PFSK-1 (cell line): ENCODE data around the gene ANKS1A.

ENCODE experiments used
- FOXP2 ChIP-seq: optimal IDR thresholded peaks from 2 replicates; pipeline ENCODE3; 2011; ENCODE audit warnings: borderline replicate concordance, control low read depth, inconsistent platforms; ENCODE audit not compliant: insufficient read depth; ENCODE audit errors: extremely low read length, extremely low read depth
- POLR2AphosphoS5 ChIP-seq: IDR thresholded peaks from 2 replicates; pipeline ENCODE4 v1.6.1; 2012; ENCODE audit warnings: low read depth, mild to moderate bottlenecking, control low read depth, low read length, moderate library complexity
- SIN3A ChIP-seq: IDR thresholded peaks from 2 replicates; pipeline ENCODE4 v1.6.1; 2012; ENCODE audit warnings: mild to moderate bottlenecking, low read length, moderate library complexity, borderline replicate concordance; ENCODE audit not compliant: insufficient read depth
- TAF1 ChIP-seq: IDR thresholded peaks from 2 replicates; pipeline ENCODE4 v1.6.1; 2012; ENCODE audit warnings: low read length, control low read depth, borderline replicate concordance; ENCODE audit not compliant: insufficient read depth
- TF ChIP-seq, protein P1 (sequence below), 2 experiments: IDR thresholded peaks; 2 replicates each; pipeline versions ENCODE4 v1.6.1 to v1.8.0; 2011 to 2012; ENCODE audit warnings: low read depth in 2 of 2, low read length in 2 of 2, control low read depth in 1 of 2, inconsistent platforms in 1 of 2, mild to moderate bottlenecking in 1 of 2, moderate library complexity in 1 of 2; ENCODE audit not compliant: insufficient read depth in 1 of 2

The ANKS1A gene

DNA sequence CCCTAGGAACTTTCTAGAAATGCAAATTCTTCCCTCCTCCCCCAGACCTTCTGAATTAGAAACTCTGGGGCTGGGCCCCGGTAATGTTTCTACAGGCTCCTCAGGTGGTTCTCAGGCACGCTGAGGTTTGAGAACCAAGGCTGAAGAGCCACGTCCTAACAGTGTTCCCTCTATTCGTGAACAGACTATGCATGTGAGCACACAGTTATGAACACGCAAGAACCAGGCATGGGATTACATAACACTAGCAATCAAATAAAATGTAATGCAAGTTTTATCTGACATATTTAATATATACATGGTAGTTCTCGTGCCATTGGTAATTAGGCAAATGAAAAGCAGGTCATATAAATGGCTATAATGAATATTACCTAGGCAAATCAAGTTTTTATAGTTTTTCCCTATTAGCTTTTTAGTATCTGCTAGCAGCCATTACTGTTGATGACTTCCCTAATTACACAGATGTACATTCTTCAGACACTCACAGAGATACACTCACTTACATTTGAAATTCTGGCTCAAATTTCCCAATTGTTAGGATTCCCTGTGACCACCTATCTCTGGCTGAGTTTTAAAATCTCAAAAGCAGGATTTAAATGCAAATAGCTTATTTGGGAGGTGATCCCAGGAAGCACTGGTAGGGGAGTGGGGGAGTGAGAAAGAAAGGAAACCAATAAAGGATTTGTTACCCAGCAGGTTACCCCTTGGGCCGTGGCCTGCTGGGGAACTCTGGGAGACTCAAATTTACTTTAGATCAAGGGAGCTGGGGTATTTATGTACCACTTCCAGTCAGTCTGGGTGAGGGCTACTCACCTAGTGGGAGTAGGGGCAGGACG lies 148.0 kb downstream of the ANKS1A start:
- TF ChIP-seq SIN3A (no peak), FOXP2 (no peak), POLR2AphosphoS5 (no peak), TAF1 (no peak)
- TF ChIP-seq, protein P1, sequence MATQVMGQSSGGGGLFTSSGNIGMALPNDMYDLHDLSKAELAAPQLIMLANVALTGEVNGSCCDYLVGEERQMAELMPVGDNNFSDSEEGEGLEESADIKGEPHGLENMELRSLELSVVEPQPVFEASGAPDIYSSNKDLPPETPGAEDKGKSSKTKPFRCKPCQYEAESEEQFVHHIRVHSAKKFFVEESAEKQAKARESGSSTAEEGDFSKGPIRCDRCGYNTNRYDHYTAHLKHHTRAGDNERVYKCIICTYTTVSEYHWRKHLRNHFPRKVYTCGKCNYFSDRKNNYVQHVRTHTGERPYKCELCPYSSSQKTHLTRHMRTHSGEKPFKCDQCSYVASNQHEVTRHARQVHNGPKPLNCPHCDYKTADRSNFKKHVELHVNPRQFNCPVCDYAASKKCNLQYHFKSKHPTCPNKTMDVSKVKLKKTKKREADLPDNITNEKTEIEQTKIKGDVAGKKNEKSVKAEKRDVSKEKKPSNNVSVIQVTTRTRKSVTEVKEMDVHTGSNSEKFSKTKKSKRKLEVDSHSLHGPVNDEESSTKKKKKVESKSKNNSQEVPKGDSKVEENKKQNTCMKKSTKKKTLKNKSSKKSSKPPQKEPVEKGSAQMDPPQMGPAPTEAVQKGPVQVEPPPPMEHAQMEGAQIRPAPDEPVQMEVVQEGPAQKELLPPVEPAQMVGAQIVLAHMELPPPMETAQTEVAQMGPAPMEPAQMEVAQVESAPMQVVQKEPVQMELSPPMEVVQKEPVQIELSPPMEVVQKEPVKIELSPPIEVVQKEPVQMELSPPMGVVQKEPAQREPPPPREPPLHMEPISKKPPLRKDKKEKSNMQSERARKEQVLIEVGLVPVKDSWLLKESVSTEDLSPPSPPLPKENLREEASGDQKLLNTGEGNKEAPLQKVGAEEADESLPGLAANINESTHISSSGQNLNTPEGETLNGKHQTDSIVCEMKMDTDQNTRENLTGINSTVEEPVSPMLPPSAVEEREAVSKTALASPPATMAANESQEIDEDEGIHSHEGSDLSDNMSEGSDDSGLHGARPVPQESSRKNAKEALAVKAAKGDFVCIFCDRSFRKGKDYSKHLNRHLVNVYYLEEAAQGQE (IDR thresholded peaks at IDR 0.05; ENCODE audit: insufficient read depth in 1 of 2, low read depth in 2 of 2, low read length in 2 of 2): no peak

DNA sequence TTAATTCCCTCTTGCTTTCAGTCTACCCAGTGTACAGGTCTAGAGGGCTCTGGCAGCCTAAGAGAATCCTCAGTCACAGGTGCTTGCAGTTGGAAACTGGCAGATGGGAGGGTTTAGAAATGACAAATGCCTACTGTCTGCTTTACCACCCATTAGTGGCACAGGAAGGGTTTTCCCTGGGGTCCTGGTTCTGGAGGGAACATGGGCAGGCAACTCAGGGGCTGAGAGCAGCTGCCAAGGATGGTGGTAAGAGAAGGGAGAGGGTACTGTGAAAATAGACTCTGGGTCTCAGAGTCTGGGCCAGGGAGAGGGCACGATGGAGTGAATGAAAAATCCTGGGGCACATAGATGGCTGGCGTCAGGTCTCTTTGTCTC lies 148.6 kb downstream of the ANKS1A start:
- TF ChIP-seq POLR2AphosphoS5 (no peak), TAF1 (no peak), SIN3A (no peak), FOXP2 (no peak)
- TF ChIP-seq, protein P1 (IDR thresholded peaks at IDR 0.05; ENCODE audit: insufficient read depth in 1 of 2, low read depth in 2 of 2, low read length in 2 of 2): no peak

DNA sequence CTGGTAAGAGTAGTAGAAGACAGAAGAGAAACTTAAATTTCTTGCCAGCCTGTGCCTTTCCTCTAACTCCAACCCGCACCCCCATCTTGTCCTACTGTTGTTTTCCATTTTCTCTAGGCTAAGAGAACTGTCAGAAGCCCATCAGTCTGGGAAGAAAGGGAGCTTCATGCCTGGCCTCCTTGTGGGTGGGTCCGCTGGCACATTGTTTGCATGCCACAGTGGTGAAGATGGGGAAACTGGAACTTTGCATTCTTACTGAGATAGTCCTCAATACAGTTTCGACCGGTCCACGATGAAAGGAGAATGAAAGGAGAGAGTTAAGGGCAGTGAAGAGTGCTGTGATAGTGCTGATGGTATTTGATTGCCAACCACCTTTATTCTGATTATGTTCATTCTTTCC lies 149.0 kb downstream of the ANKS1A start:
- TF ChIP-seq FOXP2 (no peak), SIN3A (no peak), POLR2AphosphoS5 (no peak), TAF1 (no peak)
- TF ChIP-seq, protein P1 (IDR thresholded peaks at IDR 0.05; ENCODE audit: insufficient read depth in 1 of 2, low read depth in 2 of 2, low read length in 2 of 2): no peak

DNA sequence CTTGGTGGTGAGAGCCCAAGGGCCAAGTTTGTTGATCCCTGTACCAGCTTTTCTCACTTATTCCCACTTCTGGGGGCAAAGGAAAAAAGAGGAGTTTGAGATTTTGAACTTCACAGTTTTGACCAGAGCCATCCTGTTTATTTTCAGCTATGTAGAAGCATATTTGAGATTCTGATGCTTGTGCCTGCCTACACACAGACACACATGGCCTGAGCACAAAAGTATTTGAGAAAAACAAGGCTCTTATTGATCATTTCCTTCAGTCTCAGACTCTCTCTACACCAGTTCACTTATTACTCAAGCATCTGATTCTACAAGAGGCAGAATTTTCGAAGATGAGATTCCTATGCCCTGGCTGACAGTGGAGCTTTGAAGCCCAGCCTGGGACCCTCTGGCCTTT lies 151.3 kb downstream of the ANKS1A start:
- TF ChIP-seq TAF1 (no peak), POLR2AphosphoS5 (no peak), SIN3A (no peak), FOXP2 (no peak)
- TF ChIP-seq, protein P1 (IDR thresholded peaks at IDR 0.05; ENCODE audit: insufficient read depth in 1 of 2, low read depth in 2 of 2, low read length in 2 of 2): no peak
